Mononuclear cell (primary cell): ENCODE measurements around the gene TMEM263. TPM values are rescaled to one million over a fixed set of nuclear protein-coding genes. Genes with fewer than 3 reads are reported as not detected.
"Not testable (repeated sequence)": the region's sequence is repeated elsewhere in the genome, so short reads cannot be mapped to it uniquely, and the experiment has no call there.

Experiments used
- H3K27me3 ChIP-seq: 2 replicates; pipeline ENCODE4 v1.6.0; 2011; ENCODE audit warnings: low read length, control low read depth; ENCODE audit not compliant: insufficient read depth
- H3K4me1 ChIP-seq: 2 replicates; pipeline ENCODE4 v1.5.1; 2011; ENCODE audit warnings: mild to moderate bottlenecking, low read length, control low read depth; ENCODE audit not compliant: insufficient read depth
- H3K4me3 ChIP-seq: 2 replicates; pipeline ENCODE4 v1.5.1; 2011; ENCODE audit warnings: mild to moderate bottlenecking, low read length, moderate library complexity
- H3K9me3 ChIP-seq: 2 replicates; pipeline ENCODE4 v1.5.1; 2011; ENCODE audit warnings: low read depth, mild to moderate bottlenecking, control low read depth, low read length
- total RNA-seq: library from RNA; depleted of rRNA; stranded (reverse); fragments of >200 nt; gene quantifications from one replicate; pipeline ENCODE4 v1.2.3, GENCODE V29; 2012

Gene TMEM263
- total RNA-seq, 1 donor = 20.3 TPM

GRCh38 chr12:106987846-106988245 lies 32.1 kb downstream of the TMEM263 start:
- Histone ChIP-seq H3K4me1 (peaks cover 19% of the 10 kb centered on the region), H3K27me3 (no peaks in the 10 kb centered on the region), H3K9me3 (no peaks in the 10 kb centered on the region), H3K4me3 (no peak overlapping the region)

- H3K9me3 ChIP-seq = no peaks in the 10 kb centered on the region
- H3K27me3 ChIP-seq = no peaks in the 10 kb centered on the region
- H3K4me1 ChIP-seq = no peaks in the 10 kb centered on the region
- H3K4me3 ChIP-seq = no peak overlapping the region
Observed at GRCh38 chr12:106994579-106995220, 39.0 kb downstream of the TMEM263 start.

GRCh38 chr12:106996102-106996501 lies 40.4 kb downstream of the TMEM263 start:
- H3K9me3 ChIP-seq, H3K27me3 ChIP-seq, H3K4me1 ChIP-seq, H3K4me3 ChIP-seq: not testable (repeated sequence)

GRCh38 chr12:106997916-106998315 lies 42.2 kb downstream of the TMEM263 start:
- no peaks in the 10 kb centered on the region for H3K27me3 ChIP-seq
- no peaks in the 10 kb centered on the region for H3K9me3 ChIP-seq
- no peak overlapping the region for H3K4me3 ChIP-seq
- no peaks in the 10 kb centered on the region for H3K4me1 ChIP-seq

GRCh38 chr12:106999446-106999845 lies 43.7 kb downstream of the TMEM263 start:
- H3K4me3 ChIP-seq = no peak overlapping the region
- no peaks in the 10 kb centered on the region for H3K9me3 ChIP-seq
- no peaks in the 10 kb centered on the region for H3K4me1 ChIP-seq
- no peaks in the 10 kb centered on the region for H3K27me3 ChIP-seq

GRCh38 chr12:107002665-107003064 lies 47.0 kb downstream of the TMEM263 start:
- H3K4me1 ChIP-seq, H3K4me3 ChIP-seq, H3K27me3 ChIP-seq, H3K9me3 ChIP-seq: not testable (repeated sequence)

GRCh38 chr12:107007411-107007810 lies 51.7 kb downstream of the TMEM263 start:
- no peak overlapping the region for H3K4me3 ChIP-seq
- no peaks in the 10 kb centered on the region for H3K27me3 ChIP-seq
- no peaks in the 10 kb centered on the region for H3K9me3 ChIP-seq
- H3K4me1 ChIP-seq = no peaks in the 10 kb centered on the region

GRCh38 chr12:107011519-107011918 lies 55.8 kb downstream of the TMEM263 start:
- no peak overlapping the region for H3K4me3 ChIP-seq
- no peaks in the 10 kb centered on the region for H3K4me1 ChIP-seq
- no peaks in the 10 kb centered on the region for H3K9me3 ChIP-seq
- no peaks in the 10 kb centered on the region for H3K27me3 ChIP-seq

GRCh38 chr12:107012736-107013425 lies 57.2 kb downstream of the TMEM263 start:
- H3K9me3 ChIP-seq = no peaks in the 10 kb centered on the region
- H3K4me3 ChIP-seq = no peak overlapping the region

GRCh38 chr12:107014055-107014454 lies 58.3 kb downstream of the TMEM263 start:
- no peaks in the 10 kb centered on the region for H3K9me3 ChIP-seq
- H3K27me3 ChIP-seq = no peaks in the 10 kb centered on the region
- H3K4me3 ChIP-seq = no peak overlapping the region
- no peaks in the 10 kb centered on the region for H3K4me1 ChIP-seq

More at GRCh38 chr12:107012736-107013425, 57.2 kb downstream of the TMEM263 start:
- Histone ChIP-seq H3K27me3 (no peaks in the 10 kb centered on the region), H3K4me1 (no peaks in the 10 kb centered on the region)

GRCh38 chr12:107017042-107017441 lies 61.3 kb downstream of the TMEM263 start:
- Histone ChIP-seq H3K4me1 (no peaks in the 10 kb centered on the region), H3K9me3 (no peaks in the 10 kb centered on the region), H3K27me3 (no peaks in the 10 kb centered on the region), H3K4me3 (no peak overlapping the region)

GRCh38 chr12:107019546-107019945 lies 63.8 kb downstream of the TMEM263 start:
- H3K4me3 ChIP-seq = no peak overlapping the region
- no peaks in the 10 kb centered on the region for H3K9me3 ChIP-seq
- no peaks in the 10 kb centered on the region for H3K4me1 ChIP-seq
- H3K27me3 ChIP-seq = no peaks in the 10 kb centered on the region

Other genes with a start within 250 kb of the TMEM263 start
- gene RIC8B, start 181.2 kb upstream of the TMEM263 start, total RNA-seq = 5.6 TPM
- gene MTERF2, start 31.2 kb downstream of the TMEM263 start, total RNA-seq = 4.3 TPM
- 68.6 TPM for gene CRY1, start 137.6 kb downstream of the TMEM263 start, total RNA-seq